GM12878 (cell line): ENCODE results near the gene UBE3B. TPM values are rescaled to one million over a fixed set of nuclear protein-coding genes. Genes with fewer than 3 reads are reported as not detected.

ENCODE experiments used
- ATAC-seq: fragments of 200-7000 bp; cut with Tn5 transposase; 3 replicates; pipeline ENCODE4 v1.9.1; 2020; ENCODE audit warnings: mild to moderate bottlenecking, moderate library complexity
- BruUV-seq: library from RNA; stranded (reverse); fragments of 400-500 nt; replicated peaks from 2 replicates; lab custom pipeline; 2021; lab: Mats Ljungman, UMichigan
- CTCF ChIA-PET: fragments of 300-600 bp; sonication (Branson Sonifier 250); formaldehyde crosslinking; extraction: SDS; loops from one replicate; lab custom pipeline; 2021; ENCODE audit warnings: inconsistent platforms; lab: Yijun Ruan, JAX
- POLR2A ChIA-PET: fragments of 350-600 bp; formaldehyde crosslinking; extraction: SDS; loops from one replicate; lab custom pipeline; 2021; ENCODE audit warnings: inconsistent platforms; lab: Charles Lee
- RAD21 ChIA-PET: fragments of 300-600 bp; sonication (Branson Sonifier 250); formaldehyde crosslinking; loops from one replicate; lab custom pipeline; 2023; ENCODE audit warnings: antibody characterized with exemption; ENCODE audit not compliant: unreplicated experiment; lab: Charles Lee
- SMC1A ChIA-PET: fragments of 300-600 bp; sonication (Branson Sonifier 250); formaldehyde crosslinking; loops from one replicate; lab custom pipeline; 2023; ENCODE audit not compliant: unreplicated experiment, uncharacterized antibody; lab: Charles Lee
- DNase-seq: peaks from one replicate; pipeline ENCODE4 v3.0.0-alpha.2; 2011; ENCODE audit warnings: low read depth, low spot score
- FAIRE-seq: peaks from 3 replicates; lab custom pipeline; 2011; peaks lifted over from hg19 to GRCh38; lab: Jason Lieb, UNC
- H2AFZ ChIP-seq: 2 replicates; pipeline ENCODE4 v1.6.0; 2011; ENCODE audit warnings: low read depth, low read length, control low read depth; ENCODE audit not compliant: control insufficient read depth
- H3K27ac ChIP-seq: 2 replicates; pipeline ENCODE4 v1.5.1; 2011; ENCODE audit warnings: control low read depth; ENCODE audit not compliant: control insufficient read depth, insufficient read depth
- H3K27me3 ChIP-seq, 2 experiments: replicated peaks in 1 of 2; 2 replicates each; pipeline versions ENCODE4 v1.6.0 to v1.6.1; 2011; ENCODE audit warnings: low read length in 1 of 2; ENCODE audit not compliant: control insufficient read depth in 2 of 2, insufficient read depth in 2 of 2
- H3K36me3 ChIP-seq, 2 experiments: 2 replicates each; pipeline ENCODE4 v1.5.1; 2011; ENCODE audit warnings: low read length in 1 of 2; ENCODE audit not compliant: control insufficient read depth in 2 of 2, insufficient read depth in 2 of 2
- H3K4me1 ChIP-seq: 2 replicates; pipeline ENCODE4 v1.6.1; 2011; ENCODE audit warnings: mild to moderate bottlenecking, low read length, moderate library complexity, mixed read lengths; ENCODE audit not compliant: control insufficient read depth, insufficient read depth
- H3K4me2 ChIP-seq: 2 replicates; pipeline ENCODE4 v1.6.0; 2011; ENCODE audit warnings: control low read depth; ENCODE audit not compliant: control insufficient read depth, insufficient read depth
- H3K4me3 ChIP-seq: fragments of 200-600 bp; sonication (generic); 2 replicates; pipeline ENCODE4 v1.5.1; 2016
- H3K79me2 ChIP-seq: 2 replicates; pipeline ENCODE4 v1.6.0; 2011; ENCODE audit warnings: low read length; ENCODE audit not compliant: control insufficient read depth, insufficient read depth
- H3K9ac ChIP-seq: 2 replicates; pipeline ENCODE4 v1.8.0; 2011; ENCODE audit warnings: low read length, control low read depth, mixed read lengths; ENCODE audit not compliant: control insufficient read depth, insufficient read depth
- H3K9me3 ChIP-seq: replicated peaks from 3 replicates; pipeline ENCODE4 v1.5.1; 2011; ENCODE audit warnings: mild to moderate bottlenecking, low read length; ENCODE audit not compliant: control insufficient read depth, insufficient read depth
- H4K20me1 ChIP-seq: 2 replicates; pipeline ENCODE4 v1.6.0; 2011; ENCODE audit not compliant: control insufficient read depth, insufficient read depth
- BCL3 ChIP-seq: IDR thresholded peaks from 2 replicates; pipeline ENCODE4 v1.6.1; 2011; ENCODE audit warnings: borderline replicate concordance, low read depth, mild to moderate bottlenecking, moderate library complexity, low read length; ENCODE audit not compliant: insufficient read depth, poor library complexity, severe bottlenecking
- CEBPZ ChIP-seq: fragments of 150-350 bp; IDR thresholded peaks from 2 replicates; pipeline ENCODE4 v1.6.1; 2016; ENCODE audit warnings: low read depth, low read length
- JUND ChIP-seq: IDR thresholded peaks from 2 replicates; pipeline ENCODE4 v1.6.1; 2012; ENCODE audit warnings: low read depth, mild to moderate bottlenecking, low read length, improper control_type of control experiment, moderate library complexity
- RB1 ChIP-seq: fragments of 450-650 bp; formaldehyde crosslinking; IDR thresholded peaks from 2 replicates; pipeline ENCODE4 v1.6.1; 2017; ENCODE audit warnings: mild to moderate bottlenecking, borderline replicate concordance
- ZNF207 ChIP-seq: fragments of 450-650 bp; IDR thresholded peaks from 2 replicates; pipeline ENCODE4 v1.6.1; 2014; ENCODE audit warnings: antibody characterized with exemption, mild to moderate bottlenecking, borderline replicate concordance
- WGBS: methylation state at CpG from one replicate; pipeline ENCODE4 v1.1.6; 2016; ENCODE audit warnings: low lambda C conversion rate; ENCODE audit not compliant: insufficient replicate concordance, insufficient coverage; ENCODE audit errors: missing lambda C conversion rate; 5-methylcytosine and 5-hydroxymethylcytosine counted together
- in situ Hi-C: fragments of 300-500 bp; cut with MboI; formaldehyde crosslinking; loops from 9 replicates; pipeline ENCODE4 v1.14.3; 2018; ENCODE audit warnings: mixed read lengths
- intact Hi-C: fragments of 100-400 bp; cut with micrococcal nuclease; formaldehyde crosslinking; loops from one replicate; pipeline ENCODE4 v1.14.2; 2022; ENCODE audit not compliant: unreplicated experiment
- polyA plus RNA-seq, 11 experiments: library from polyadenylated mRNA; depleted of rRNA in 4 of 11; unstranded in 6 of 11; stranded (reverse) in 5 of 11; fragments of >200 nt; fragmentation: Nextera tagmentation in 4 of 11; fragmentation: Illumina TruSeq in 1 of 11; extraction: Ambion mirVana in 4 of 11; extraction: Trizol in 1 of 11; gene quantifications; 1 replicate in 1 of 11; 2 replicates in 10 of 11; pipeline versions ENCODE4 v1.2.1 to v1.2.3, GENCODE V29; 2011 to 2016; ENCODE audit warnings: inconsistent platforms in 2 of 11, missing spikeins in 2 of 11, low read depth in 1 of 11
- total RNA-seq, 4 experiments: library from RNA; depleted of rRNA in 3 of 4; stranded (reverse); fragments of >200 nt in 3 of 4; fragmentation: Illumina TruSeq in 1 of 4; extraction: Trizol in 1 of 4; gene quantifications; 2 replicates each; pipeline versions ENCODE4 v1.2.1 to v1.2.3, GENCODE V29; 2013 to 2021
- TF ChIP-seq, protein P1 (sequence below): fragments of 450-650 bp; IDR thresholded peaks from 2 replicates; pipeline ENCODE4 v1.6.1; 2016; ENCODE audit warnings: mild to moderate bottlenecking
- TF ChIP-seq, protein P2 (sequence below): fragments of 150-350 bp; IDR thresholded peaks from 2 replicates; pipeline ENCODE4 v1.6.1; 2014; ENCODE audit warnings: mild to moderate bottlenecking, low read depth, low read length

UBE3B gene
- total and polyA plus RNA-seq, 10 of the 15 experiments (the other 5 are each of a cell fraction or from before 2014, with no cell fraction given), result 7.4 to 25.3 (median 17.1) TPM

- 91% methylated on average over 25 of the region's 26 CpGs for WGBS
- no peaks in the 10 kb centered on the region for H3K27me3 ChIP-seq
- H3K4me2 ChIP-seq, result no peak overlapping the region
- BruUV-seq, result no TSS peak
- peaks cover 4 to 9% of the 10 kb centered on the region in 2 experiments; a peak in 3 of 4 replicates for H3K36me3 ChIP-seq
- in situ Hi-C loops (no loop called here), intact Hi-C loops (no loop called here)
- no peak overlapping the region for H3K4me3 ChIP-seq
- ChIA-PET SMC1A (interaction anchor here (1.0 to 1.2 kb wide), 2 partner anchors 9 to 96 kb away, joined by 3 read pairs; no protein-coding TSS in a partner anchor), RAD21 (no interaction called here), CTCF (interaction anchor here (0.7 to 1.8 kb wide), 3 partner anchors 73 to 321 kb away, joined by 3 to 4 read pairs (median 4); no protein-coding TSS in a partner anchor), POLR2A (no interaction called here)
- no peak overlapping the region for H3K9ac ChIP-seq
- TF ChIP-seq, protein P1, sequence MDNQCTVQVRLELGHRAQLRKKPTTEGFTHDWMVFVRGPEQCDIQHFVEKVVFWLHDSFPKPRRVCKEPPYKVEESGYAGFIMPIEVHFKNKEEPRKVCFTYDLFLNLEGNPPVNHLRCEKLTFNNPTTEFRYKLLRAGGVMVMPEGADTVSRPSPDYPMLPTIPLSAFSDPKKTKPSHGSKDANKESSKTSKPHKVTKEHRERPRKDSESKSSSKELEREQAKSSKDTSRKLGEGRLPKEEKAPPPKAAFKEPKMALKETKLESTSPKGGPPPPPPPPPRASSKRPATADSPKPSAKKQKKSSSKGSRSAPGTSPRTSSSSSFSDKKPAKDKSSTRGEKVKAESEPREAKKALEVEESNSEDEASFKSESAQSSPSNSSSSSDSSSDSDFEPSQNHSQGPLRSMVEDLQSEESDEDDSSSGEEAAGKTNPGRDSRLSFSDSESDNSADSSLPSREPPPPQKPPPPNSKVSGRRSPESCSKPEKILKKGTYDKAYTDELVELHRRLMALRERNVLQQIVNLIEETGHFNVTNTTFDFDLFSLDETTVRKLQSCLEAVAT, result no peak
- no peak for TF ChIP-seq RB1
- TF ChIP-seq BCL3, result no peak
- TF ChIP-seq ZNF207, result no peak
- TF ChIP-seq CEBPZ, result no peak
- TF ChIP-seq, protein P2, sequence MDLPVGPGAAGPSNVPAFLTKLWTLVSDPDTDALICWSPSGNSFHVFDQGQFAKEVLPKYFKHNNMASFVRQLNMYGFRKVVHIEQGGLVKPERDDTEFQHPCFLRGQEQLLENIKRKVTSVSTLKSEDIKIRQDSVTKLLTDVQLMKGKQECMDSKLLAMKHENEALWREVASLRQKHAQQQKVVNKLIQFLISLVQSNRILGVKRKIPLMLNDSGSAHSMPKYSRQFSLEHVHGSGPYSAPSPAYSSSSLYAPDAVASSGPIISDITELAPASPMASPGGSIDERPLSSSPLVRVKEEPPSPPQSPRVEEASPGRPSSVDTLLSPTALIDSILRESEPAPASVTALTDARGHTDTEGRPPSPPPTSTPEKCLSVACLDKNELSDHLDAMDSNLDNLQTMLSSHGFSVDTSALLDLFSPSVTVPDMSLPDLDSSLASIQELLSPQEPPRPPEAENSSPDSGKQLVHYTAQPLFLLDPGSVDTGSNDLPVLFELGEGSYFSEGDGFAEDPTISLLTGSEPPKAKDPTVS, result no peak
- TF ChIP-seq JUND, result no peak
- no peak for DNase-seq
- no peaks in the 10 kb centered on the region for H3K79me2 ChIP-seq
- no peak for FAIRE-seq
- no peaks in the 10 kb centered on the region for H4K20me1 ChIP-seq
- H3K9me3 ChIP-seq, result no peaks in the 10 kb centered on the region
- no peak overlapping the region for H2AFZ ChIP-seq
- no peaks in the 10 kb centered on the region for H3K4me1 ChIP-seq
- ATAC-seq, result no peak
- H3K27ac ChIP-seq, result no peak overlapping the region
Measured at GRCh38 chr12:109524466-109525278, 47.2 kb downstream of the UBE3B start.
